Ascending aorta (tissue), 2 donors: ENCODE results near the gene CCDC170. TPM values are rescaled to one million over a fixed set of nuclear protein-coding genes. Genes with fewer than 3 reads are reported as not detected.

Source experiments
- DNase-seq, 2 donors: peaks; one replicate each; pipeline ENCODE4 v3.0.0-alpha.2; 2019; ENCODE audit warnings: low spot score in 2 of 2
- H3K27ac ChIP-seq, 2 donors: fragments of 200-600 bp; sonication (generic); one replicate each; pipeline ENCODE4 v1.5.1; 2016 to 2017; ENCODE audit warnings: mild to moderate bottlenecking in 1 of 2
- H3K27me3 ChIP-seq: fragments of 200-600 bp; sonication (generic); one replicate; pipeline ENCODE4 v1.5.1; 2017
- H3K36me3 ChIP-seq, 2 donors: fragments of 200-600 bp; sonication (generic); one replicate each; pipeline ENCODE4 v1.5.1; 2016
- H3K4me1 ChIP-seq, 2 donors: fragments of 200-600 bp; sonication (generic); one replicate each; pipeline ENCODE4 v1.5.1; 2016 to 2017; ENCODE audit warnings: mild to moderate bottlenecking in 1 of 2
- H3K4me3 ChIP-seq, 2 donors: fragments of 200-600 bp; sonication (generic); one replicate each; pipeline ENCODE4 v1.5.1; 2016 to 2017; ENCODE audit warnings: mild to moderate bottlenecking in 1 of 2
- H3K9me3 ChIP-seq, 2 donors: fragments of 200-600 bp; sonication (generic); one replicate each; pipeline ENCODE4 v1.5.1; 2016
- intact Hi-C: fragments of 100-400 bp; cut with DNase I; formaldehyde crosslinking; loops from one replicate; pipeline ENCODE4 v1.15.1; 2023
- total RNA-seq: library from RNA; depleted of rRNA; stranded (reverse); fragments of >200 nt; gene quantifications from one replicate; pipeline ENCODE4 v1.1.0, GENCODE V29; 2016
- TF ChIP-seq, protein P1 (sequence below), 3 experiments: fragments of 200-600 bp in 2 of 3; fragments of 450-650 bp in 1 of 3; sonication (generic) in 2 of 3; IDR thresholded peaks; one replicate each; pipeline ENCODE4 v1.5.1; 2016 to 2019; ENCODE audit warnings: antibody characterized with exemption in 3 of 3, mild to moderate bottlenecking in 1 of 3, moderate library complexity in 1 of 3

Gene CCDC170
- total RNA-seq, 1 donor from 2014 or later = not detected

- Histone ChIP-seq H3K27ac (no peak overlapping the region), H3K9me3 (no peaks in the 10 kb centered on the region), H3K4me3 (no peak overlapping the region), H3K36me3 (no peaks in the 10 kb centered on the region), H3K27me3 (no peaks in the 10 kb centered on the region), H3K4me1 (no peaks in the 10 kb centered on the region)
- no peak for DNase-seq
- intact Hi-C loops = no loop called here
- TF ChIP-seq, protein P1, sequence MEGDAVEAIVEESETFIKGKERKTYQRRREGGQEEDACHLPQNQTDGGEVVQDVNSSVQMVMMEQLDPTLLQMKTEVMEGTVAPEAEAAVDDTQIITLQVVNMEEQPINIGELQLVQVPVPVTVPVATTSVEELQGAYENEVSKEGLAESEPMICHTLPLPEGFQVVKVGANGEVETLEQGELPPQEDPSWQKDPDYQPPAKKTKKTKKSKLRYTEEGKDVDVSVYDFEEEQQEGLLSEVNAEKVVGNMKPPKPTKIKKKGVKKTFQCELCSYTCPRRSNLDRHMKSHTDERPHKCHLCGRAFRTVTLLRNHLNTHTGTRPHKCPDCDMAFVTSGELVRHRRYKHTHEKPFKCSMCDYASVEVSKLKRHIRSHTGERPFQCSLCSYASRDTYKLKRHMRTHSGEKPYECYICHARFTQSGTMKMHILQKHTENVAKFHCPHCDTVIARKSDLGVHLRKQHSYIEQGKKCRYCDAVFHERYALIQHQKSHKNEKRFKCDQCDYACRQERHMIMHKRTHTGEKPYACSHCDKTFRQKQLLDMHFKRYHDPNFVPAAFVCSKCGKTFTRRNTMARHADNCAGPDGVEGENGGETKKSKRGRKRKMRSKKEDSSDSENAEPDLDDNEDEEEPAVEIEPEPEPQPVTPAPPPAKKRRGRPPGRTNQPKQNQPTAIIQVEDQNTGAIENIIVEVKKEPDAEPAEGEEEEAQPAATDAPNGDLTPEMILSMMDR (IDR thresholded peaks at IDR 0.05) = no peak
Observed at GRCh38 chr6:151577257-151577656, 83.4 kb downstream of the CCDC170 start.

DNA sequence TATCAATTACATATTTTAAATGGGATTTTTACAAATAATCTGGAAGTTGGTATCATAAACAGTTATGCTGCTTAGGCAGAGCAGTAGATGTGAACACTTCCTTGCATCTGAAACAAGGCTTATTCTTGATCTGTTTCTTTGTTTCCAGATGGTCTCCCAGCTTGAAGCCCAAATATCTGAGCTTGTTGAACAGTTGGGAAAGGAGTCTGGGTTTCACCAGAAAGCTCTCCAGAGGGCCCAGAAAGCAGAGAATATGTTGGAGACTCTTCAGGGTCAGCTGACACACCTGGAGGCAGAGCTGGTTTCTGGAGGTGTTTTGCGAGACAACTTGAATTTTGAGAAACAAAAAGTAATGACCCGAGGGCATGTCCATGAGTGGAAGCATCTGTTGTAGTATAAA lies 91.9 kb downstream of the CCDC170 start:
- H3K4me3 ChIP-seq = no peak overlapping the region
- no peak overlapping the region for H3K27ac ChIP-seq
- H3K36me3 ChIP-seq = no peaks in the 10 kb centered on the region
- no peaks in the 10 kb centered on the region for H3K9me3 ChIP-seq
- no peak for DNase-seq
- intact Hi-C loops = no loop called here
- no peaks in the 10 kb centered on the region for H3K4me1 ChIP-seq
- no peaks in the 10 kb centered on the region for H3K27me3 ChIP-seq
- TF ChIP-seq, protein P1 (IDR thresholded peaks at IDR 0.05) = no peak

- Histone ChIP-seq H3K4me1 (no peaks in the 10 kb centered on the region), H3K27ac (no peak overlapping the region), H3K9me3 (peaks cover 0 to 3% of the 10 kb centered on the region in 2 donors), H3K4me3 (no peak overlapping the region), H3K27me3 (no peaks in the 10 kb centered on the region), H3K36me3 (no peaks in the 10 kb centered on the region)
- no peak for DNase-seq
- TF ChIP-seq, protein P1 (IDR thresholded peaks at IDR 0.05) = no peak
- intact Hi-C loops = no loop called here
Observed at GRCh38 chr6:151589667-151590066, 95.8 kb downstream of the CCDC170 start.

GRCh38 chr6:151590742-151591141 lies 96.9 kb downstream of the CCDC170 start:
- TF ChIP-seq, protein P1 (IDR thresholded peaks at IDR 0.05) = no peak
- Histone ChIP-seq H3K27ac (no peak overlapping the region), H3K9me3 (peaks cover 0 to 3% of the 10 kb centered on the region in 2 donors), H3K4me3 (no peak overlapping the region), H3K4me1 (no peaks in the 10 kb centered on the region), H3K36me3 (no peaks in the 10 kb centered on the region), H3K27me3 (no peaks in the 10 kb centered on the region)
- DNase-seq = no peak
- intact Hi-C loops = no loop called here

GRCh38 chr6:151592449-151593159 lies 98.8 kb downstream of the CCDC170 start:
- intact Hi-C loops = no loop called here
- TF ChIP-seq, protein P1 (IDR thresholded peaks at IDR 0.05) = no peak
- peaks cover 0 to 3% of the 10 kb centered on the region in 2 donors for H3K9me3 ChIP-seq

More at GRCh38 chr6:151592449-151593159, 98.8 kb downstream of the CCDC170 start:
- no peak for DNase-seq
- Histone ChIP-seq H3K4me1 (no peaks in the 10 kb centered on the region), H3K4me3 (no peak overlapping the region), H3K36me3 (no peaks in the 10 kb centered on the region), H3K27me3 (no peaks in the 10 kb centered on the region), H3K27ac (no peak overlapping the region)
